HCT116 (cell line): ENCODE measurements around the gene EXOC4. TPM values are rescaled to one million over a fixed set of nuclear protein-coding genes. Genes with fewer than 3 reads are reported as not detected.

ENCODE experiments used
- ATAC-seq: fragments of 200-7000 bp; cut with Tn5 transposase; 2 replicates; pipeline ENCODE4 v1.9.1; 2020; ENCODE audit warnings: mild to moderate bottlenecking, moderate library complexity
- BruUV-seq: library from RNA; stranded (reverse); fragments of 400-500 nt; replicated peaks from 2 replicates; lab custom pipeline; 2021; lab: Mats Ljungman, UMichigan
- CTCF ChIA-PET: fragments of 300-600 bp; sonication (Branson Sonifier 250); formaldehyde crosslinking; loops from one replicate; lab custom pipeline; 2021; ENCODE audit warnings: antibody characterized with exemption; lab: Charles Lee
- POLR2A ChIA-PET: fragments of 300-600, 350-600 bp; sonication (Branson Sonifier 250); formaldehyde crosslinking; loops from one replicate; lab custom pipeline; 2021; ENCODE audit warnings: antibody characterized with exemption; lab: Charles Lee
- RAD21 ChIA-PET, 2 experiments: fragments of 300-600 bp; sonication (Branson Sonifier 250); formaldehyde crosslinking; loops; one replicate each; lab custom pipeline; 2023; ENCODE audit warnings: low total read pairs in 2 of 2; ENCODE audit not compliant: uncharacterized antibody in 2 of 2, unreplicated experiment in 2 of 2, low non-redundant PET in 1 of 2; lab: Charles Lee
- DNase-seq: peaks from one replicate; pipeline ENCODE4 v3.0.0-alpha.2; 2010; ENCODE audit warnings: low read depth, low spot score
- H2AFZ ChIP-seq: fragments of 200-600 bp; shearing (Covaris generic), sonication (generic); 2 replicates; pipeline ENCODE4 v1.6.1; 2017; ENCODE audit warnings: low read depth, mixed run types, mixed read lengths, antibody characterized with exemption, low read length; ENCODE audit not compliant: poor library complexity, severe bottlenecking
- H3K27ac ChIP-seq: 2 replicates; pipeline ENCODE4 v1.5.1; 2012; ENCODE audit warnings: low read depth, low read length
- H3K27me3 ChIP-seq: fragments of 200-600 bp; sonication (generic); 2 replicates; pipeline ENCODE4 v1.6.1; 2016; ENCODE audit warnings: mixed run types, low read length, mixed read lengths; ENCODE audit not compliant: insufficient read depth
- H3K36me3 ChIP-seq, 2 experiments: fragments of 200-500 bp in 1 of 2; fragments of 200-600 bp in 1 of 2; sonication (Bioruptor generic) in 1 of 2; sonication (generic) in 1 of 2; 2 replicates each; pipeline versions ENCODE4 v1.5.1 to v1.6.1; 2014 to 2016; ENCODE audit warnings: low read length in 2 of 2, inconsistent platforms in 1 of 2, mixed read lengths in 1 of 2, mixed run types in 1 of 2; ENCODE audit not compliant: insufficient read depth in 2 of 2, control insufficient read depth in 1 of 2
- H3K4me1 ChIP-seq, 2 experiments: fragments of 200-600 bp in 1 of 2; sonication (generic) in 1 of 2; 2 replicates each; pipeline versions ENCODE4 v1.5.1 to v1.6.1; 2012 to 2017; ENCODE audit warnings: low read length in 2 of 2, inconsistent platforms in 1 of 2, mild to moderate bottlenecking in 1 of 2, mixed read lengths in 1 of 2, mixed run types in 1 of 2, moderate library complexity in 1 of 2; ENCODE audit not compliant: insufficient read depth in 2 of 2, control insufficient read depth in 1 of 2
- H3K4me2 ChIP-seq: fragments of 200-600 bp; sonication (generic); 2 replicates; pipeline ENCODE4 v1.6.1; 2017; ENCODE audit warnings: mixed run types, low read length, mixed read lengths
- H3K4me3 ChIP-seq, 2 experiments: fragments of 200-600 bp in 1 of 2; sonication (generic) in 1 of 2; replicated peaks in 1 of 2; 2 replicates each; pipeline ENCODE4 v1.5.1; 2011 to 2016; ENCODE audit warnings: low read length in 2 of 2, control low read depth in 1 of 2, low read depth in 1 of 2, mild to moderate bottlenecking in 1 of 2, mixed read lengths in 1 of 2, mixed run types in 1 of 2
- H3K79me2 ChIP-seq: fragments of 200-600 bp; sonication (generic); 2 replicates; pipeline ENCODE4 v1.6.1; 2017; ENCODE audit warnings: mild to moderate bottlenecking, mixed run types, low read length, moderate library complexity, mixed read lengths; ENCODE audit not compliant: insufficient read depth
- H3K9ac ChIP-seq: fragments of 200-600 bp; sonication (generic); 2 replicates; pipeline ENCODE4 v1.6.1; 2016; ENCODE audit warnings: low read length, mixed read lengths
- H3K9me2 ChIP-seq: fragments of 200-600 bp; sonication (generic), shearing (Covaris generic); 2 replicates; pipeline ENCODE4 v1.6.1; 2017; ENCODE audit warnings: mixed run types, mild to moderate bottlenecking, moderate library complexity; ENCODE audit not compliant: insufficient read depth
- H3K9me3 ChIP-seq, 2 experiments: fragments of 200-500 bp in 1 of 2; fragments of 200-600 bp in 1 of 2; sonication (Bioruptor generic) in 1 of 2; sonication (generic) in 1 of 2; 2 replicates each; pipeline ENCODE4 v1.6.1; 2014 to 2017; ENCODE audit warnings: low read length in 2 of 2, mixed read lengths in 2 of 2, inconsistent platforms in 1 of 2, low read depth in 1 of 2, mild to moderate bottlenecking in 1 of 2, mixed run types in 1 of 2, moderate library complexity in 1 of 2; ENCODE audit not compliant: control insufficient read depth in 1 of 2, insufficient read depth in 1 of 2
- H4K20me1 ChIP-seq: fragments of 200-600 bp; sonication (generic), shearing (Covaris generic); 2 replicates; pipeline ENCODE4 v1.6.1; 2017; ENCODE audit warnings: mixed run types, mild to moderate bottlenecking, moderate library complexity; ENCODE audit not compliant: insufficient read depth
- CBX3 ChIP-seq: IDR thresholded peaks from 2 replicates; pipeline ENCODE4 v1.6.1; 2012; ENCODE audit warnings: low read depth
- CEBPB ChIP-seq: IDR thresholded peaks from 2 replicates; pipeline ENCODE4 v1.6.1; 2012; ENCODE audit warnings: low read depth
- EGR1 ChIP-seq: IDR thresholded peaks from 2 replicates; pipeline ENCODE4 v1.6.1; 2012; ENCODE audit warnings: low read depth
- ELF1 ChIP-seq: IDR thresholded peaks from 2 replicates; pipeline ENCODE4 v1.6.1; 2012; ENCODE audit warnings: low read depth, borderline replicate concordance
- EZH2 ChIP-seq: fragments of 200-600 bp; sonication (generic); IDR thresholded peaks from 2 replicates; pipeline ENCODE4 v1.6.1; 2017; ENCODE audit warnings: antibody characterized with exemption, mixed run types
- EZH2phosphoT487 ChIP-seq: fragments of 200-600 bp; IDR thresholded peaks from 2 replicates; pipeline ENCODE4 v1.6.1; 2018; ENCODE audit warnings: antibody characterized with exemption, borderline replicate concordance
- FOSL1 ChIP-seq: IDR thresholded peaks from 2 replicates; pipeline ENCODE4 v1.6.1; 2012; ENCODE audit warnings: low read depth
- JUND ChIP-seq: IDR thresholded peaks from 2 replicates; pipeline ENCODE4 v1.6.1; 2012
- POLR2A ChIP-seq: IDR thresholded peaks from 2 replicates; pipeline ENCODE4 v1.7.0; 2011; ENCODE audit warnings: borderline replicate concordance; ENCODE audit not compliant: insufficient read depth, insufficient read length; ENCODE audit errors: extremely low read depth
- SIN3A ChIP-seq: IDR thresholded peaks from 2 replicates; pipeline ENCODE4 v1.6.1; 2012; ENCODE audit warnings: low read depth
- TCF7L2 ChIP-seq: IDR thresholded peaks from 2 replicates; pipeline ENCODE4 v1.7.0; 2011; ENCODE audit warnings: borderline replicate concordance, inconsistent platforms; ENCODE audit not compliant: insufficient read depth, insufficient read length; ENCODE audit errors: extremely low read depth
- ZNF274 ChIP-seq: fragments of 200-500 bp; sonication (Bioruptor generic); IDR thresholded peaks from 2 replicates; pipeline ENCODE4 v1.6.1; 2014; ENCODE audit warnings: mild to moderate bottlenecking, low read depth, low read length, inconsistent platforms
- intact Hi-C: fragments of 100-400 bp; cut with micrococcal nuclease; formaldehyde crosslinking; loops from 2 replicates; pipeline ENCODE4 v1.10.0; 2022
- total RNA-seq: library from RNA; stranded (reverse); gene quantifications from one replicate; pipeline ENCODE4 v1.2.1, GENCODE V29; 2021; ENCODE audit not compliant: unreplicated experiment
- TF ChIP-seq, protein P1 (sequence below): IDR thresholded peaks from 2 replicates; pipeline ENCODE4 v1.6.1; 2012
- TF ChIP-seq, protein P2 (sequence below): IDR thresholded peaks from 2 replicates; pipeline ENCODE4 v1.6.1; 2011; ENCODE audit warnings: mild to moderate bottlenecking, low read length, moderate library complexity; ENCODE audit not compliant: insufficient replicate concordance; ENCODE audit errors: extremely low read depth

Gene EXOC4
- total RNA-seq, 1 experiment from 2014 or later = 40.3 TPM

DNA sequence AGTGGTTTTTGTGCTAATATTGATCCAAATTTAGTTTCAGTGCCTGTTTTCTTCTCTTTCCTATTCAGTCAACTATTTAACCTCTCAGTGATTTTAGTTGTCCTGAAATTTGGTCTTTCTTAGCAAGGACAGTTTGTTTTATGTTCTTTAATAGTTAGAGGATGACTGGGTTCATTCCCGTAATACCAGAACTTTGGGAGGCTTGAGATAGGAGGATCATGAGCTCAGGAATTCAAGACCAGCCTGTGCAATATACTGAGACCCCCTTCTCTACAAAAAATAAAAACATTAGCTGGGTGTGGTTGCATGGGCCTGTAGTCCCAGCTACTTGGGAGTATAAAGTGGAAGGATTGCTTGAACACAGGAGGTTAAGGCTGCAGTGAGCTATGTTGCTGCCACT, 148.3 kb downstream of the EXOC4 start:
- no TSS peak for BruUV-seq
- Histone ChIP-seq H3K4me1 (no peaks in the 10 kb centered on the region), H3K4me3 (no peak overlapping the region), H3K27me3 (no peaks in the 10 kb centered on the region), H4K20me1 (no peaks in the 10 kb centered on the region), H3K36me3 (no peaks in the 10 kb centered on the region), H3K79me2 (no peaks in the 10 kb centered on the region; the same call in 1 of the 2 replicates), H2AFZ (no peak overlapping the region), H3K27ac (no peak overlapping the region), H3K9me3 (no peaks in the 10 kb centered on the region), H3K9ac (no peak overlapping the region), H3K9me2 (no peaks in the 10 kb centered on the region), H3K4me2 (no peak overlapping the region)
- ATAC-seq (no peak), DNase-seq (no peak)
- POLR2A ChIA-PET = no interaction called here
- CTCF ChIA-PET = no interaction called here
- TF ChIP-seq POLR2A = no peak
- no peak for TF ChIP-seq ZNF274
- intact Hi-C loops = no loop called here
- RAD21 ChIA-PET = no interaction called here

DNA sequence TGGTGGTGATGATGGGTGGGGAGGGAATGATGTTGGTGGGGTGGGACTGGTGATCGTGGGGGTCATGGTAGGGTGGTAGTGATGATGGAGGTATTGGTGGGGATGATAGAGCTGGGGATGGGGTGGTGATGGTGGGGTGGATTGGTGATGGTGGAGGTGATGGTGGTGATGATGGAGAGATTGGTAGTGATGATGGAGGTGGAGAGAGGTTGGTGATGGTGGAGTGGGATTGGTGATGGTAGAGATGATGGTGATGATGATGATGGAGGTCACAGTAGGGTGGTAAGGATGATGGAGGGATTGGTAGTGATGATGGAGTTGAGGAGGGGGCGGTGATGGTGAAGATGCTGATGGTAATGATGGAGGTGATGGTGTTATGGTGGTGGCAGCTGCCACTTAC, 155.3 kb downstream of the EXOC4 start:
- POLR2A ChIA-PET = no interaction called here
- intact Hi-C loops = no loop called here
- CTCF ChIA-PET = no interaction called here
- no peak for TF ChIP-seq CBX3
- TF ChIP-seq, protein P1, sequence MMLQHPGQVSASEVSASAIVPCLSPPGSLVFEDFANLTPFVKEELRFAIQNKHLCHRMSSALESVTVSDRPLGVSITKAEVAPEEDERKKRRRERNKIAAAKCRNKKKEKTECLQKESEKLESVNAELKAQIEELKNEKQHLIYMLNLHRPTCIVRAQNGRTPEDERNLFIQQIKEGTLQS = no peak
- TF ChIP-seq EZH2 = no peak
- no peak for TF ChIP-seq EZH2phosphoT487
- no peak for TF ChIP-seq POLR2A
- TF ChIP-seq TCF7L2 = no peak
- TF ChIP-seq JUND = no peak
- no peak for TF ChIP-seq FOSL1
- TF ChIP-seq, protein P2, sequence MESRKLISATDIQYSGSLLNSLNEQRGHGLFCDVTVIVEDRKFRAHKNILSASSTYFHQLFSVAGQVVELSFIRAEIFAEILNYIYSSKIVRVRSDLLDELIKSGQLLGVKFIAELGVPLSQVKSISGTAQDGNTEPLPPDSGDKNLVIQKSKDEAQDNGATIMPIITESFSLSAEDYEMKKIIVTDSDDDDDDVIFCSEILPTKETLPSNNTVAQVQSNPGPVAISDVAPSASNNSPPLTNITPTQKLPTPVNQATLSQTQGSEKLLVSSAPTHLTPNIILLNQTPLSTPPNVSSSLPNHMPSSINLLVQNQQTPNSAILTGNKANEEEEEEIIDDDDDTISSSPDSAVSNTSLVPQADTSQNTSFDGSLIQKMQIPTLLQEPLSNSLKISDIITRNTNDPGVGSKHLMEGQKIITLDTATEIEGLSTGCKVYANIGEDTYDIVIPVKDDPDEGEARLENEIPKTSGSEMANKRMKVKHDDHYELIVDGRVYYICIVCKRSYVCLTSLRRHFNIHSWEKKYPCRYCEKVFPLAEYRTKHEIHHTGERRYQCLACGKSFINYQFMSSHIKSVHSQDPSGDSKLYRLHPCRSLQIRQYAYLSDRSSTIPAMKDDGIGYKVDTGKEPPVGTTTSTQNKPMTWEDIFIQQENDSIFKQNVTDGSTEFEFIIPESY = no peak
- TF ChIP-seq SIN3A = no peak
- TF ChIP-seq ELF1 = no peak
- no peak for TF ChIP-seq ZNF274
- TF ChIP-seq EGR1 = no peak
- no peak for TF ChIP-seq CEBPB
- TF ChIP-seq, all 23 proteins: peak for 0
- no peaks in the 10 kb centered on the region for H3K9me2 ChIP-seq
- RAD21 ChIA-PET = no interaction called here
- H3K9me3 ChIP-seq = no peaks in the 10 kb centered on the region
- H4K20me1 ChIP-seq = no peaks in the 10 kb centered on the region
- no peak overlapping the region for H3K4me2 ChIP-seq
- no peaks in the 10 kb centered on the region for H3K4me1 ChIP-seq
- DNase-seq (no peak), ATAC-seq (no peak)
- H3K9ac ChIP-seq = no peak overlapping the region
- no peaks in the 10 kb centered on the region for H3K27me3 ChIP-seq
- no peak overlapping the region for H2AFZ ChIP-seq
- H3K4me3 ChIP-seq = no peak overlapping the region
- no peaks in the 10 kb centered on the region for H3K36me3 ChIP-seq
- H3K79me2 ChIP-seq = no peaks in the 10 kb centered on the region
- H3K27ac ChIP-seq = no peak overlapping the region
- no TSS peak for BruUV-seq
